ENCODE data around the gene PLA2G4E.

Gene PLA2G4E

DNA sequence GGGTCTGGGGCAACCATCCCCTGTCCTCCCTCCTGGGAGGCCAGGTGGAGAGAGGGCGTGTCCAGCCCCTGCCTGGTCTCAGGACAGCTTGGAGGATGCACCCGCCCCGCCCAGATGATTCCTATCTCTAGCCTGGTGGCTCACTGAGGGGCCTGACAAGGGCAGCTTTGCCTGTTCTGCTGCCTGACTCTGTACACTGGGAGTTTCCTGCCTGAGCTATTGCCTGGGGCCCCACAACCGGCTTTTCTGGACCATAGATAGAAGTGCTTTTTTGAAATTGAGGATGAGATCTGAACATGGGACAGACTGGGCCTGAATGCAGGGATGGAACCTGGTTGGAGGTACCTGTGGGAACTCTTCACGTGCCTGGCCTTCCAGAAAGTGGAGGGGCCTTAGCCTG is 751 bp upstream of the PLA2G4E start:
- no peak for DNase-seq (ENCODE audit: low read depth, low spot score)

DNA sequence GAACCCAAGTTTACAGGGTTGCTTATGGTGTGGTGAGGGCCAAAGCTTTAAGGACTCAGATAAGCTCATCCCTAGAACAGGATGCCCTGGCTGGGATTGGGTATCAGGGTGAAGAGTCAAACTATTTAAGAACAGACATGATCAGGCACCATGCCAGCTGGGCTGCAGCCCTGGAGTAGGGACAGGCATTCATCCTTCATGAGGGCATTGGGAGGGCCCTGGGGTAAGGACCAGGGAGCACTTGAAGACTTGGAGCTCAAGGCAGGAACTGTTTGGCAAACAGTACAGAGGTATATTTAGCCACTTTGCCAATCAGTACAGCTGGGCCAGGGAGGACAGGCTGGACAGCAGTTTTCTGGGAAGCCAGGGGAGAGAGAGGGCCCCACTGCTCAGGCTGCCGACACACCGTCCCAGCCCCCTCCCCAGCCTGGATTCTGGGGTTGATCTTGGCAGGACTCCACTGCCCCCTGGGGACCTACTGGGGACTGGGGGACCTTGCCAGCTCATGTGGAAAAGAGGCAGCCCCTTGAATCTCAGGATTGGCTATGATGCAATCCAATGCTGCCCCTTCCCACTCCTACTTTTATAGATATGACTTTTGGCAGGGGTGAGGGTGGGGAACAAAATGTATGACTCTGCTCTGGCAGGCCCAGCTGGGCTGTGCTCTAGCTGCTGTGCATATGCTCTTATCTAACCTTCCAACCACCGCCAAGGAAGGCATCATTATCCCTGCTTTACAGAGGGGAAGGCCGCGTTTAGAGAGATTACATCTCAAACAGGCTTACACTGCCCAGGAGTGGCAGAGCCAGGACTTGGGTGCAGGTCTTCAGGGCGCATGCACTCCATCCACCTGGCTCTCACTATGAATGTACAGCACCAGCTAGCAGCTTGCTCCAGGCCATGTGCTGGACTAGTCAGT is 2.3 kb downstream of the PLA2G4E start:
- DNase-seq (ENCODE audit: low read depth, low spot score) = no peak

DNA sequence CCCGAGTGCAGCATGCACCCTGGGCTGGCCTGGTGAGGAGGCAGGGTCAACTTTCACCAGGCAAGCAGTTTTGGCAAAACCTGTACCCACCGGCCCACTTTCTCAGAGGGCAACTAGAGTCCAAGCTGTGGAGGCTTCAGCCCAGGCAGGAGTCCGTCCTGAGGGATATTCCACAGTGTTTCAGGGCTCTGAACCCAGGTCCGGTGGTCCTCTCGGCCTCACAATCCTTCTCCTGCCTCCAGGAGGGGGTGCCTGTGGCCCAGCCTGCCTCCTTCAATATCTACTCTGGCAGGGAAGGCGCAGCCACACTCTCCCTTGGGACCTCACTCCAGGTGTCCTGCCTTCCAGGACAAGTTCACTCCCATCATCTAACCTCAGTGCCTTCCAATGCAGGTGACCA is 3.9 kb downstream of the PLA2G4E start:
- DNase-seq (ENCODE audit: low read depth, low spot score) = no peak

DNA sequence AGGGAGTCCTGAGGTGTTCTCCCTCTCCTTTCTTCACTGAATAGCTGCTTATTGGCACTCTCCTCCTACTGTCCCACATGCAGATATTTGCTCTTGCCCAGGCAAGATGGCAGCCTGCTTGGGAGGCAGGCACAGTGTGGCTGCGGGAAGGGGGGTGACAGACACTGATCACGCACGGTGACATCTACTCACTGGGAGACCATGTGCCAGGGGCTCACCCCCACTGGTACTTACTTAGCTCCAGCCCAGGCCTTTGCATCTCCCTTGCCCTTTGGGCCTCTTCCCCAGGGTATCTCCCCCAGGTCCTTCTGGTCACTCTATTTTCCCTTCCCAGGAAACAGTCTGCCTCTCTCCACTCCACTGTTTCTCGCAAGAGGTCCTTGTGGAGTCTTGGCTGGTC is 6.4 kb downstream of the PLA2G4E start:
- no peak for DNase-seq (ENCODE audit: low read depth, low spot score)

DNA sequence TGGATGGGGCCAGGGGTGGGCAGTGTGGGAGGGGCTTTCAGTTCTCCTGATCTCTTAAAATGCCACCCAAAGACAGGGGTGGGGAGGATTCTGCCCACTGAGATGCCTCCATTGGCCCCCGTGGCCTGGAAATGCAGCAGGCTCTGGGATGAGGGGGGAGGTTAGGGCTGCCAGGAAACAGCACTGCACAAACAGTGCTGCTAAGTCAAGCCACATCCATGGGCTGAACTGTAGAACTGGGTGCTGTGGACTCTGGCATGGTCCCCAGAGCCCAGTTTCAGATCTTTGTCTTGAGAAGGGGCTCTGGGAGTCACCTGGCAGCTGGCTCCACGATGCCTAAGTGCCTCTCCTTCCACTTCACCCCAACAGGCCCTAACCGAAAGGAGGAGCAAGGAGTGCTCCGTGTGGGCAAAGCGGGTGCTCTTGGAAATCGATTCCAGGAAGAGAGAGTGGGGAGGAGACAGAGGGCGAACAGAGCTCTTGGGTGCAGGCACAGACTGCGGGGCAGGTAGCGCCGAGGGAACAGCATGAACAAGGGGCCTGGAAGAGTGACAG is 7.8 kb downstream of the PLA2G4E start:
- no peak for DNase-seq (ENCODE audit: low read depth, low spot score)

DNA sequence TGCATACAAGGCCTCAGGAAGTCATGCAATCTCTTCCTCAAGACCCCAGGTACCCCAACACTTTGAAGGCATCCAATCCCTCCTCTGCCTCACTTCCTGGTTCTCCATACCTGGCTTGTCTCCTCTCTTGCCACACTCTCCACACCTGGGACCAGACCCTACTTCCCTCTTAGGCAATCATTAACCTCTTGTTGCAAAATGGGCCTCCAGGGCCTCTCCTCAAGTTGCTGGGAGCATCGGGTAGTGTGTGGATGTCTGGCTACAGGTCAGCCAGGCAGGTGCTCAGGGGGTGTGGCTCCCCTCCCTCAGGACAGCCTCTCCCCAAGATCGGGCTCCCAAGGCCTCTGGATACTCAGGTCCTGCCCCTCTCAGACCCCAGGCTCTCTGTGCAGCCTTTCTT is 8.6 kb downstream of the PLA2G4E start:
- DNase-seq (ENCODE audit: low read depth, low spot score) = no peak

DNA sequence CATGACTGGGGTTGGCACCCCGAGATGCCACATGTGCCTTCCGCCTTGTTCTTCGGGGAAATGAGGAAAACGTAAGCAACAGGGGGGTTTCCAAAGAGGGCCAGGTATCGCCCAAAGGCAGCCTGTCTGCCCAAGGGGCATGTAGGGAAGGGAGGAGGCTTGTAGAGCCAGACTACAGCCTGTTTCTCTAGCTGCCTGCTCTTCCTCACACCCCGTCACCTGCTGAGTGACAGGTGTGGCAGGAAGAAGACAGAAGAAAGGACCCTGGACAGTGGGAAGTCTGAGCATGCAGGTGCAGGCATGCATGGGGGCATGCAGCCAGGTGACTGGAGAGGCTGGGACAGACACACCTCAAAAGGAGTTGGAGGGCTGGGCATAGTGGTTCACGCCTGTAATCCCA is 9.8 kb downstream of the PLA2G4E start:
- DNase-seq (ENCODE audit: low read depth, low spot score) = no peak

DNA sequence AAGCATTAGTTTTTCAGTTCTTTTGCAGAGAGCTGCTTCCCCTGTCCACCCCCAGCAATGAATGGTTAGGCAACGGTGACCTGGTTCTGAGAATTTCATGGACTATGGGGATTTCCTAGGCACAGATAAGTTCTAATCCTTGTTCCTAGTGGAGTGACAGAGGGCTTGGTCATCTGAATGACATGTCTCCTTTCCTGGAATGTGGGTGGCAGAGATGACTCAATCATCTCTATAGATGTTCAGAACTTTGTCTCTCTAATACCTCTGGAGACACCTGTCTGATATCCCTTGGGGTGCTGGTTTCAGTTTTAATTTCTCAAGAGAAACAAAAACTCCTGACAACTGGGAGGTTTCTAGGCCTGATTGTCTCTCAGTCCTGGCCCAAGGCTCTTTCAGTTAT is 10.4 kb downstream of the PLA2G4E start:
- no peak for DNase-seq (ENCODE audit: low read depth, low spot score)

DNA sequence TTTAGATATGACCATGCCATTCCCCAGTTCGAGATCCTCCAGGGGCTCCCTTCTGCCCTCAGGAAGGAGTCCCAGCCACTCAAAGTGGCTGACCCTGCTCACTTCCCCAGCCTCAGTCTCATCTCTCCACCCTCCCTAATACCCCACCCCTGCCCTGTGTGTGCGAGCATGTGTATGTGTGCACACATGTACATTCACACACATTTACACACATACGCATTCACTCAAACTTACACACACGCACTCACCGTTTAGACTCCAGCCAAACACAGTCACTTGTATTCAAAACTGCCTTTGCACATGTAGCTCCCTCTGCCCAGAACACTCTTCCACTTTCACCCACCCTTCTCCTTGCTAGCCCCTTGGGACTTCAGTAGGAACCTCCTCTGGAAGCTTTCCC is 11.4 kb downstream of the PLA2G4E start:
- DNase-seq (ENCODE audit: low read depth, low spot score) = no peak

DNA sequence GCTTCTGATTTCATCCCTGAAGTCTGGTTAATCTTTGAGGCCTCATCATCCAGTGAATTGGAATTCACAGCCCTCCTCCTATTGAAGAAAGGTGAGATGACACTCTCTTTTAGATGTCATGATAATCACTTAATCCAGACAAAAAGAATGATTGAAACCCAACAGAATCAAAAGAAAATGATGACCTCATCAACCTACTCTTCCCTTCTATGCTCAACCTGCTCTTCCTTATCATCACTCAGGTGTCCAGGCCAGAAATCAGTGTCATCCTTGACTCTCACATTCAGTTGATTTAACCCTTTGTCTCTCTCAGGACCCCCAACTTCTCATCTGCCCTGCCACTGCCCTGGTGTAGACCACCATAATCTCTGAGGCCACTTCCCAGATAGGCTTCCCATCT is 11.8 kb downstream of the PLA2G4E start:
- no peak for DNase-seq (ENCODE audit: low read depth, low spot score)

DNA sequence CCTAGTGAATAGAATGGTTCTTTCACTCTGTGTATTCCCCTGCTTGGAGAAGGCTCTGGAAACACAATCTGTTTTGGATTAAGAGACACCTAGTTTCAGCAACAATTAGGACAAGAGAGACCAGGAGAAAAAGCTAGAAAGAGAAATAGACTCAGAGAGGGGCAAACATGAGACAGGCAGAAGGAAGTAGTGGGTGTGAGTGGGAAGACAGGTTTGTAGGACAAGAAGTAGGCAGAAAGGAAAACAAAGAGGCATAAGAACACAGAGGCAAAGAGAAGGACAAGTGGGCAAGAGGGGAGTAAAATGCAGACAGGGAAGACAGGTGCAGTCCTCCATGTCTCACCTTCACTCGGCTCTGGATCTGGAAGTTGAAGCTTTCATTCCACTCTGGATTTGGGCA is 13.5 kb downstream of the PLA2G4E start:
- DNase-seq (ENCODE audit: low read depth, low spot score) = no peak

DNA sequence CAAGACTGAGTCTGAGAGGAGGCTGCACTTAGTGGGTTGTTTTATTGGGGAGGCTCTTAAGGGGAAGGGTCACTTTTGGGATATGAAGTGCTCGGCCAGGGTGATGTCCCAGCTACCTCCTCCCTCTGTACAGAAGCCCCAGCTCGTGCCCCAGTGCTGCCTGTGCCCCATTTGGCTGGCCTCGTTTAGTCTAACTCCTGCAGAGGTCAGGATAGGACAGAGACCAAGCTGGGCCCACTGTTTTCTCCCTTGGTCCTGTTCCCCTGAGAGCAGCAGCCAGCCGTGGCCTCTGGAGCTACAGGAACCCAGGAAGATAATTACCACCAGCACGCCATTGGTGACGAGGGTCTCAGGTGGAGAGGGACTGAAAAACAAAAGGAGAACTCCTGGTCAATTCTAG is 18.5 kb downstream of the PLA2G4E start:
- DNase-seq (ENCODE audit: low read depth, low spot score) = no peak

DNA sequence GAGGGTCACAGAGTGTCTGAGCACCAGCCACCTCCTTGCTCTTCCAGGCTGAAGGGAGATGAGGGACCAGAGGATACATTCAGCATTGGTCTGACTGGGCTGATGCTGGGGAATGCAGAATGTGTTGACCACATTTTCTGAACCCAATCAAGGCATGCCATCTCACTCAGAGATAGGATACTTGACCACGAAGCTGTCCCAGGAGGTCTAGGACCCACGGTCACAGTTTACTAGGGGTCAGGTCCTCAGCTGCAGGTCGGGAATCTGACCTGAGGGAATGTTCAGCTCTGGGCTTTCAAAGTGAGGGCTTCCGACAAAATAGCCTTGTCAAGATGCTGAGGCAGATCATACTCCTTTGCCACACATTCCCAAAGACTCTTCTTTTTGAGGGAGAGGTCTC is 19.6 kb downstream of the PLA2G4E start:
- DNase-seq (ENCODE audit: low read depth, low spot score) = no peak

DNA sequence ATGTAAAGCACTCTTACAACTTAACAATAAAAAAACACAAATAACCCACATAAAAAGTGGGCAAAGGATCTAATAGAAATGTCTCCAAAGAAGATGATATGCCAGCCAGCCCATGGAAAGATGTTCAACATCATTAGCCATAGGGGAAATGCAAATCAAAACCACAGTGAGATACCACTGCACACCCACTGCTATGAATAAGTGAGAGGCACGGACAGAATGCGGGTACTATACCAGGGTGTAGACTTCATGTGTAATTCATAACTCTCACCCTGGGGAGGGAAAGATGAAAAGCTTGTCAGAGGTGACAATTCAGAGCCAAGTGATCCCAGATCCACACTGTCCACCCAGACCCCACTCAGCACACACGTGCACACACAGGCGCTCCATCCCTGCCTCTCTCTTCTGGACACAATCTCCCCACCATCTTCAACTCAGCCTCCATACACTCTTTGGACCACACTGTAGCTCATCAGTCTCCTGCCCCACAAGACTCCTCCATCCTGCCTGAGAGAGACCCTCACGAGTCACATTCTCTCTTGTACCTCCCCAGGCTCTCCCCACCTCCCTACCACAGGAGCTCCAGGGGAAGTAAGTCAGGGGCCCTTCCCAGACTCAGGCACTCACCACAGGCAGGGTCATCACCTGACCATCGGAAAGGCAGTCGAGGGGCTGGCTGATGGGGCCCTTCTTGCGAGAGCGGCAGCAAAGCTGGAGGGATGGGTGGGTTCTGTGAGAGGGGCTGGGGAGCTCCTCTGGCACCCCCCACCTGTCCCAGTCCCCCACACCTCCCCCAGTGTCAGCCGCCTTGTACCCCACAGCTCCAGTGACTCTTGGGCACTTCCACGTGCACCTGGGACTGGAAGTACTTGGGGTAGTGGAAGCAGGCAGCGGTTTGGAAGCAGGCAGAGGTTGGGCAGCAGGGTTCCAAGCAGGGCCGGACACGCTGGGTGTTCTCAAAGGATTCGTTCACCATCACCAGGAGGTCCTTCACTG is 21.3 kb downstream of the PLA2G4E start:
- no peak for DNase-seq (ENCODE audit: low read depth, low spot score)

DNA sequence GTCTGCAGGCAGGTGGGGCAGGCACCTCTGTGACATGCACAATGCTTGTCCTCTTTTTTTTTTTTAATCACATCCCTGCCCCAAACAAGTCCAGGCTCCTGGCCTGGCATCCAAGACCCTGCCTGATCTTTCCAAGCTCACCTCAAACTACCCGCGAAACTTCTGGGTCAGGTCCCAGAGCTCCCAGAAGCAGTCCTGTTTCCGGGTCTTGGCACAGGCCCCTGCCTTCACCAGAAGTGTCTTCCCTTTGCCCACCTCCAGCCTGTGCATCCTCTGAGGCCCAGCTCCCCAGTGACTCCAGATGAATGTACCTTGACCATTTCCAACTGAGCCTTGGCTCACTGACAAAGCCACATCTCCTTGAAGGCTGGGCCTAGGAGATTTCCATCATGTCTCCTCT is 23.0 kb downstream of the PLA2G4E start:
- no peak for DNase-seq (ENCODE audit: low read depth, low spot score)

DNA sequence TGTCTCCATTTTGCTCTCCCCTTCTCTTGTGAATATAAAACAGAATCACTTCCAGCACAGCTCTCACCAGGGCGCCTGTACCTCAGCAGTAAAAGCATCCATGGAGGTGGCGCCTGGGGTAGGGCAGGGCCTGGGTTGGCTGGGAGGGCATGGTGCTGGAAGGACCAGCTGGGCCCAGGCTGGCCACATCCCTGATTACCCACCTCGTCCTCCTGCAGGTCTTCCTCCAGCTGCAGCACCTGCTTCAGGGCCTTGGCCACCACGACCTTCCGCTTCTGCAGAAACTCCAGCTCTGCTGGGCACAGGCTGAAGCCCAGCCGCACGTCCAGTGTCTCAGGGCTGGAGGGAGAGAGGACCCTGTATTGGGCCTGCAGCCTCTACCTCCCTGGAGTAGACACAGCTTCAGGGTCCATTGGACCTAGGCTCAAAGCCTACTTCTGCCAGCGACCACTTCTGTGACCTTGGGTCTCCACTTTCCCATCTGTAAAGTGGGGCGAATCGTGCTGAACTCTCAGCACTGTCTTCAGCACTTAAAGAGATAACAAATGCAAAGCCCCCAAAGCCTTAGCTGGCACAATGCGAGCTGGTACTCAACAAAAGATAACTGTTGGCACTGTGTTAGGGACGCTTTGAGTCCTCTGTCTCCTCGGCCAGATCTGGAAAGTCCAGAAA is 23.8 kb downstream of the PLA2G4E start:
- no peak for DNase-seq (ENCODE audit: low read depth, low spot score)

DNA sequence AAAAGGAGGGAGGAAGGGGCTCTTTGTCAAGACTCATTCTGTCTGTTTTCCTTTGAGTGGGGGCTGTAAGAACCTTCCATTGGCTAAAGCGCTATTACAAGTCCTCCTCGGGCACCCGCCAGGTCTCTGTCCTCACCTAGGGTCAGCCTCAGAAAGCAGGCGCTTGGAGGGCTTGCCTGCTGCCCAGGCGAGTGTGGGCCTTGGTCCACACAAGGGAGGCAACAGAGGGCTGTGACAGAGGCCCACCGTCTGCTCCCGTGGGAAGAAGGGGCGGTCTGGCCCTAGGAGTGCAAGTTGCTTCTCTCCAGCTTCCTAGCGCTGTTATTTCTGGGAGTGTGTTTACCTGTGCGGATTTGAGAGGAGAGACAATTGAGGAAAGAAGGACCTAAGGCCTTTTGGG is 24.5 kb downstream of the PLA2G4E start:
- DNase-seq (ENCODE audit: low read depth, low spot score) = no peak

DNA sequence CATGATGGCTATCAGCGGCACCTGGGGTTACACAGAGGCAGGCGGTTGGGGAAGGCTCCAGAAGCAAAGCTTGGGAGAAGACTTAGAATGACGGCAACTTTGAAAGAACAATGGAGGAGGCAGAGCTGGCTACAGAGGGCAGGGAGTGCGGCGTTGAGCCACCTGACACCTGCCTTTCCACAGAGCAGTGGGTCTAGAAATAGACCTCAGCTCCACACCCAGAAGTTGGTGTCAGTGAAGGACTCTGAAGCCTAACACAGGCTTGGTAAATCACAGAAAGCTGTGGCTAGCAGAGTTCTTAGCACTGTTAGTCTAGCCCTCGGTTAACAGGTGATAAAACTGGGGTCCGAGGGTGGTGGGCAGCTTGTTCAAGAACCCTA is 25.4 kb downstream of the PLA2G4E start:
- no peak for DNase-seq (ENCODE audit: low read depth, low spot score)

DNA sequence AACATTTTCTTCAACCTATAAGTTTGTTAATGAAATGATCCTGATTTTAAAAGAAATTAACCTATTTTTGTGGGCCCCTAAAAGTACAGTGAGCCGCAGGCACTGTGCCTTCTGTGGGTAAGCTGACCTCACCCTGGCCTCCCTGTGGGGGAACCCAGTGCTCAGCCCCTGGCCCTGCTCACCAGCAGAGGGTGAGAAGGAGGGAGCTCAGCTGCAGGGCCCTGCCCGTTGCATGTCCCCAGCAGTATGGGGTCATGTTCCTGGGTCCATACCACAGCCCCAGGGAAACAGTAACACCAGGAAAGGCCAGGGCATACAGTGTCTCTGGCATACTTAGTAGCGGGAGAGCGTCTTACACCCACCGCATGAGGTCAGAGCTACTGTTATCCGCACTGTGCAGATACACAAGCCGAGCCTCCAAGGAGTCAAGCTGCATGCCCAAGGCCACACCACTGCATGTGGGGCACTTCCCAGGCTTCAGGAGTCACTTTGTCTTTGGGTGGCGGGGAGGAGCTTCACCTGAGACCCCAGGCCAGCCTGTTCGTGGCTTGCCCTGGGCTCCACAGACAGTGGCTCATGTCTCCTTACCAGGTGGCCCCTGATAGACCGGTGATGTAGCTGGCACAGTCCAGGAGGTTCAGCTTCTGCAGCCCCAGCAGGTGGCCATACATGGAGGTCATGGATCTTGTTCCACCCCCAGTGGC is 25.9 kb downstream of the PLA2G4E start:
- DNase-seq (ENCODE audit: low read depth, low spot score) = no peak

DNA sequence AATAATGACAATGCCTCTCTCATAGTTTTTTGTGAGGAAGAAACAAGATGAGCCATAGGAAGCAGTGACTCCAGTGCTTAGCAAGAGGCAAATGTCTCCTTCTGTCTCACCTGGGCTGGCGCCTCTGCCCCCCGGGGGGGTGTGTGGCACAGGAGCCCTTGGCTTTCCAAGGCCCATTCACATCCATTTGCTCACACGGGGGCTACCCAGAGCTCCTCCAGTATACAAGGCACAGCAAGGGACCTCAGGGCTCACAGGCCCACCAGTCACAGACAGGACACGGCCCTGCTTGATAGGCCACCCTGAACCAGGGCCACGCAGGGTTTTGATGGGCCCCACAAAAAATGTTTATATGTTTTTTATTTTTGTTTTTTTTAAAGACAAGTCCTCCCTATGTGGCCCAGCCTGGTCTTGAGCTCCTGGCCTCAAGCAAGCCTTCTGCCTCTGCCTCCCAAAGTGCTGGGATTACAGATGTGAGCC is 26.6 kb downstream of the PLA2G4E start:
- no peak for DNase-seq (ENCODE audit: low read depth, low spot score)
